Uterus (tissue), 2 donors: ENCODE measurements around the gene CTDSPL2.

ENCODE experiments used
- POLR2A ChIP-seq, 2 donors: fragments of 450-650 bp; IDR thresholded peaks; one replicate each; pipeline ENCODE4 v1.6.1; 2016; ENCODE audit warnings: antibody characterized with exemption in 2 of 2, mild to moderate bottlenecking in 1 of 2, moderate library complexity in 1 of 2
- TF ChIP-seq, protein P1 (sequence below), 4 experiments: fragments of 200-600 bp in 2 of 4; fragments of 450-650 bp in 2 of 4; sonication (generic) in 2 of 4; IDR thresholded peaks; one replicate each; pipeline ENCODE4 v1.5.1; 2016 to 2019; ENCODE audit warnings: antibody characterized with exemption in 4 of 4, mild to moderate bottlenecking in 2 of 4, moderate library complexity in 1 of 4

DNA sequence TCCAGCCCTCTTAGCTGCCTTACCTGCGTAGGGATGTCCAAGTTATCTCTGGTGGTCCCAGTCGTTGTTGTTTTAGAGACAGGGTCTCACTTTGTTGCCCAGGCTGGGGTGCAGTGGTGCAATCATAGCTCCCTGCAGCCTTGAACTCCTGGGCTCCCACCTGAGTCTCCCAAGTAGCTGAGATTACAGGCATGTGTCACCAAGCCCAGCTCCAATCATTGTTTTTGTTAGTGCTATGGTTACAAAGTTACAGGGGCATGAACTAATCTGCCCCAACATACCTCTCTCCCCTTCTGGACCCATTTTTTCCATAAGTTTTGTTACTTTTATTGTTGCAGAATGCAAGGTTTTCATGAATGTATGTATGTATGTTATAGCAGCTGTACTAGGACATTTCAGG lies 54.7 kb downstream of the CTDSPL2 start:
- TF ChIP-seq, protein P1, sequence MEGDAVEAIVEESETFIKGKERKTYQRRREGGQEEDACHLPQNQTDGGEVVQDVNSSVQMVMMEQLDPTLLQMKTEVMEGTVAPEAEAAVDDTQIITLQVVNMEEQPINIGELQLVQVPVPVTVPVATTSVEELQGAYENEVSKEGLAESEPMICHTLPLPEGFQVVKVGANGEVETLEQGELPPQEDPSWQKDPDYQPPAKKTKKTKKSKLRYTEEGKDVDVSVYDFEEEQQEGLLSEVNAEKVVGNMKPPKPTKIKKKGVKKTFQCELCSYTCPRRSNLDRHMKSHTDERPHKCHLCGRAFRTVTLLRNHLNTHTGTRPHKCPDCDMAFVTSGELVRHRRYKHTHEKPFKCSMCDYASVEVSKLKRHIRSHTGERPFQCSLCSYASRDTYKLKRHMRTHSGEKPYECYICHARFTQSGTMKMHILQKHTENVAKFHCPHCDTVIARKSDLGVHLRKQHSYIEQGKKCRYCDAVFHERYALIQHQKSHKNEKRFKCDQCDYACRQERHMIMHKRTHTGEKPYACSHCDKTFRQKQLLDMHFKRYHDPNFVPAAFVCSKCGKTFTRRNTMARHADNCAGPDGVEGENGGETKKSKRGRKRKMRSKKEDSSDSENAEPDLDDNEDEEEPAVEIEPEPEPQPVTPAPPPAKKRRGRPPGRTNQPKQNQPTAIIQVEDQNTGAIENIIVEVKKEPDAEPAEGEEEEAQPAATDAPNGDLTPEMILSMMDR (IDR thresholded peaks at IDR 0.05), result no peak
- no peak for TF ChIP-seq POLR2A (IDR thresholded peaks at IDR 0.05)
